ENCODE data around the gene NPSR1.

DNA sequence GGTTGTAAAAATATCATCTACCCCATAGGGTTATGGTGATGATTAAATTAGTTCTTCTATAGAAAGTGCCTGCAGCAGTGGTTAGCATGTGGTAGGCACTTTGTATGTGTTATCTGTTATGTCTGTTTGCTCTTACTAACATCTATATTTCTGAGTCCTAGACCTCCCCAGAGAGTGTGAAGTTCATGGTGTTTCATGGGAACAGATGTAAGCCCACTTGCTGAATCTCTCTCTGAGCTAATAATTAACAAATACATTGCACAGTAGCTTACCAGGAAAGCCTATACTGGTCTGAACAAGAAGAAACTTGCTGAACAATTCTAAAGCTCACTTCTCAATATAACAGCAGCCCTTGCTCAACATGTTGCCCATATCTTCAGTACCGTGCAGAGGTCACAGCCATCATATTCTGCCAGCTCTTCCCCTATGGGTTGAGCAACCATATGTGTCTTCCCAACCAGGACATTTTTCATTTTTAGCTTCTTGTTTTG is 100.1 kb downstream of the NPSR1 start:
- no peak for TF ChIP-seq CTCF (IDR thresholded peaks at IDR 0.05; ENCODE audit: poor library complexity)
- TF ChIP-seq EZH2 (IDR thresholded peaks at IDR 0.05; ENCODE audit: borderline replicate concordance), result no peak

Data from hepatocyte (in vitro differentiated cells).